ENCODE measurements around the gene DRD4. TPM values are rescaled to one million over a fixed set of nuclear protein-coding genes. Genes with fewer than 3 reads are reported as not detected.
"Not testable (repeated sequence)": the region's sequence is repeated elsewhere in the genome, so short reads cannot be mapped to it uniquely, and the experiment has no call there.

Gene DRD4
- total RNA-seq, 1 donor from 2014 or later = not detected

DNA sequence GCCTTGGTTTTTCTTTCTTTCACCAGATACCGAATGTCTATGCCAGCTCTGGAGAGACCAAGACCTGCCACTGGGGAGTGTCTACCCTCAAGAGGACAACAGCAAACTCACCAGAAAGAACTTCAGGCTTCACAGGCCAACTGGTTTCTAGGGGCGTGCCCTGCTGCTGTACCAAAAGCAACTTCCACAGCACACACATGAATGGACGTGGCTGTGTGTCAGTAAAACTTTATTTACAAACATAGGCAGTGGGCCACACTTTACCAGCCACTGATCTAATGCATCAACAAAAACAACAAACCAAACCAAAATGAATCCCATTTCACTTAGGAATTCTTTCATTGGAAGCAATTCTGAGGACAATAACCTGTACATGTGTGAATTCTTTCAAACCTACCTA, 41.2 kb downstream of the DRD4 start:
- DNase-seq (ENCODE audit: low read depth in 2 of 2) = no peak

DNA sequence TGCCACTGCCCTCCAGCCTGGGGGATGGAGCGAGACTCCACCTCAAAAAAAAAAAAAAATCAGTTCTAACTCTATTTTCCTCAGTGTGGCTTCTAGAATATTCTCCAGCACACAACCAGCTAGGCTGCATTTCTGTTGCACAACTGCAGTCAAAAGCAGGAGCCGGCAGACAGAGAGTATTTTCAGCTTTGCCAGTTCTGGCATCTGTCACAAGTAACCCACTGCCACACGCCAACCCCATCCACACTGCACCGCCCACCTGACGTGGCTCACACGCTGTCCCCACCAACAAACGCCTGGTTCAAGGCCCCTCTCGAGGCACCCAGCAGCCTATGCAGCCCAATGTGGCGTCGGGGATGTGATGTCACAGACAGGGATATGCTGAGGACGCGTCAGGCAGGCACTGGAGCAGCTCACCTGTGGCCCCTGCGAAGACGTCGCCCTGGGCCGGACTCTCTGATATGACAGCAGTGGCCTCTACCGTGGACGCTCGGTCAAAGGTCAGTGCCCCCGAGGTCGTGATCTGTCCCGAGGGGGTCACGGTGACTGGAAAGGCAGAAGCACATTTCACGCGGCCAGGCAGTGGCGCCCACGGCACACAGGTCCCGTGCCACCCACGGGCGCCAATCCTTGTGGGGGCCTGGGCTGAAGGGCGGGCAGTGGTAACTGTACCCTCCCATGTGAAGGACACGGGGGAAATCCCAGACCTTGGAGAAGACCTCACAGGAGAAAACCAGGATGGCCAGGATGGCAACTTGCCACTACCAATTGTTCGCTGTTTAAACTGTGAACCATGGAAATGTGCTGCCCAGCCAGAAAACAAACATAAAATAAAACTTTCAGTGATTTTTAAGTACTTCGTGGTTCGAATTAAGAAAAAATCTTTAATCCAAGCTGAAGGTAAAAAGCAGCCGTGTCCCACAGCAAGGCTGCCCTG, 42.5 kb downstream of the DRD4 start:
- DNase-seq (ENCODE audit: low read depth in 2 of 2) = no peak

DNA sequence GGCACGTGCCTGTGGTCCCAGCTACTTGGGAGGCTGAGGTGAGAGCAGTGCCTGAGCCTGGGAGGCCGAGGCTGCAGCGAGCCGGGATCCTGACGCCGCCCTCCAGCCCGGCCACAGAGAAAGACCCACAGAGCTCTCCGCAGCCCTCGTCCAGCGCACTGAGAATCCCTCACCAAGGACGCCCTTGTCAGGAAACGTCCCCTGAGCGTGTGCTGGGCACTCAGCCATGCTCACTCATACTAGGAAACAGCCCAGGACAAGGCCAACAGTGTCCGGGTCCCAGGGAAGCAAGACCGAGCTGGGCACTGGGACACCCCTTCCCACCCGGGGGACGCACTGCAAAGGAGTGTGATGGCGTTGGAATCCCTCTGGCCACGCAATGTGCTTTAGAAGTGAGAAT, 43.4 kb downstream of the DRD4 start:
- DNase-seq (ENCODE audit: low read depth in 2 of 2) = peak in 1 of 2 donors; percentile 32

DNA sequence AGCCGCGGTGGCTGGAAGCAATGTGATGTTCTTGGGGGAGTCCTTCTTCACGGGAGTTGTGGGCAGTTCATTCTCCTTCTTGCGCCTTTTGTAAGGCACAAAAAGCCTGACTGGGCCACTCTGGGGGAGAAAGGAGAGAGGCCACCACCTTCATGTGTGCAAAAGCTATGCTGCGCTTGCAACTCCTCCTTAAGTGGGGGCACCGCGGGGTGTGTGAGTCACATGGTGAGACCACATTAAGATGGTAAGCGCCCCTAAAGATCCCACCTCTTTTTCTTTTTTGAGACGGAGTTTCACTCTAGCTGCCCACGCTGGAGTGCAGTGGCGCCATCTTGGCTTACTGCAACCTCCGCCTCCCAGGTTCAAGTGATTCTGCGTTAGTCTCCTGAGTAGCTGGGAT, 43.9 kb downstream of the DRD4 start:
- DNase-seq (ENCODE audit: low read depth in 2 of 2) = no peak

DNA sequence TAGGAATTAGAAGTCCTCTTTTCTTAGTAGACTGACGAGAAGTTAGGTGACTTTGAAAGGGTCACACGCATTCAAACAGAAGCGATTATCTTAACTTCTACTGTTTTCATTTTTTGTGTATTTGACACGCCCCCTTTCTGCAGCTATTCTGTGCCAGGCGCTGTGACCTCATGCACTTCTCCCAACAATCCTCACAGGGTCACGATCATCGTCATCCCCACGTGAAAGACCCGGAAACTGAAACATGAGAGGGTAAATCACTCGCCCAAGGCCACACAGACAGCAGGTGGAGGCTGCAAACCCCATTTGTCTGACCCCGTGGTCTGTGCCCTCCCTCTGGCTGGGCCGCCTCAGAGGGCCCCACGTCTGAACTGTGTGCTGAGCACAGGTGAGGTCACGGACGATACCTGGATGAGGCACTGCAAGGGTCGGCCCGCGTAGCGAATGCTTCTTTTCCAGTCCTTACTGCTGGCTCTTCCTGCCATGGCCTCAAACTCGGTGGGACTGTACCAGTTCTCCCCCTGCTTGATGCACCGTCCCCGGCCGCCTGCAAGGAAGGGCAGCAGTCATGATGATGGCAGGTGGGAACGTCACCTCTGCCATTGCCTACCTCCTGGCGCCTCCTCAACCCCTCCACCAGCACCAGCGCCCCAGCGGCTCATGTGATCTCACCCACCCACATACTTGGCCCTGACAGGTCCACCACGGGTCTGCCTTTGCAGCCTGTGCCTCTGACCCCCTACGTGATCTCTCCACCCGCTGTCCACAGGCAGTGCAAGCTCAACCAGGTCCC, 49.6 kb downstream of the DRD4 start:
- no peak for DNase-seq (ENCODE audit: low read depth in 2 of 2)

DNA sequence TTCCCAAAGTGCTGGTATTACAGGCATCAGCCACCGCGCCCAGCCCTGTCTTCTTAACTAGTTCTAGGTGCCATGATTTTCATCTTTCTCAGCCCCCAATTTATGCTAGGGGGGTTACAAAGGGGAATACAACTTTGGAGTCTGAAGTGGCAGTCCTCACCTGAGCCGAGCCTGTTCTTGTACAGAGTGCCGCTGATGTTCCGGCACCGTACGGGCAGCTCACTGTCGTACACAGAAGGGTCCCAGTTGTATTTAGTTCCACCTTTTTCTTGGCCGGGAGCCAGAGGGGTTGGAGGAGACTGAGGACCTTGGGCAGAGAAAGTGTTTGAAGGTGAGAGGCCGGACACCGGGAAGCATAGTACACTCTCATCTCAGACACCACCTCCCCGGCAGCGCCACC, 50.7 kb downstream of the DRD4 start:
- no peak for DNase-seq (ENCODE audit: low read depth in 2 of 2)

DNA sequence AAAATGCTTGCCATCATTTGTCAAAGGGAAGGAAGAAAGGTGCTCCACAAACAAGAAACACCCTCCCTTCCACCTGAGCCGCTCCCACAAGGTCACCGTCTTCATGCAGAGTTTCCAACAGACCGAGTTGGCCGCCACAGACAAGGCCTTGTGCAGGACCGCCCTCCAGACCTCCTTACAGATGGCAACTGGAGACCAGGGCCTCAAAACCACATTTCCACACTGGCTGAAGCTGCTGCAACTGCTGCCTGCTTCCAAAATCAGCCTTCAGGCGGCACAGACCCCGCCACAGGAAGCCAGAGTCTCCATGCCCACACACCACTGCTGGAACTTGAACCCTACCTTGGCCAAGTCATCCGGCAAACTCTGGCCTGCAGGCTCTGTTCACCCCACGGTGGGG, 51.6 kb downstream of the DRD4 start:
- DNase-seq (ENCODE audit: low read depth in 2 of 2) = no peak

DNA sequence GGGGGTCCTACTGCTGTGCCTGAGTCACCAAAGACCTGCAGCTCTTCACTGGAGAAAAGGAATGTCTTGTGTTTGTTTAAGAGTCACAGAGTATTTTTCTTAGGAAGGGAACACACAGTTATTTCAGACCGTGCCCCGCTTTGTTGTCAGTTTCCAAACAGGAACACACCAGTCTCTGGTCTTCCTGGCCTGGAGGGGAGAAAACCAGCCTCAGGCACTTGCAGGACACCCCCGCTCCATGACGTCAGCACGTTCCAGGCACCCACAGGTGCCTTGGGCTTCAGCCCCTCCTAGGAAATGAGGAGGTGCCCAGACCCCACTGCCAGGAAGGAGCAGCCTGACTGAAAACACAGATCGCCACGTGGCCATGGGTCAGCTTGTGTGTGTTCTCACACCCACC, 52.6 kb downstream of the DRD4 start:
- peak; percentile 15 to 40 for DNase-seq (ENCODE audit: low read depth in 2 of 2)

DNA sequence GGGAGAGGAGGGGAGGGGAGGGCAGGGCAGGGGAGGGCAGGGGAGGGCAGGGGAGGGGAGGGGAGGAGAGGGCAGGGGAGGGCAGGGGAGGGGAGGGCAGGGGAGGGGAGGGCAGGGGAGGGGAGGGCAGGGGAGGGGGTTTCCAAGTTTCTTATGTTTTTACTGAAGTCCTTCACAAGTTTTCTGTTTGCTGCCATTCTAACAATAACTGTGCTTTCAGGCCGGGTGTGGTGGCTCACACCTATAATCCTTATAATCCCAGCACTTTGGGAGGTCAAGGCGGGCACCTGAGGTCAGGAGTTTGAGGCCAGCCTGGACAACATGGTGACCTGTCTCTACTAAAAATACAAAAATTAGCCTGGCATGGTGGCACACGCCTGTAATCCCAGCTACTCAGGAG, 53.2 kb downstream of the DRD4 start:
- DNase-seq (ENCODE audit: low read depth in 2 of 2) = not testable (repeated sequence)

Other genes with a start within 250 kb of the DRD4 start
- 0.22 and 0.40 TPM in 2 replicates for gene PKP3, start 243.1 kb upstream of the DRD4 start, total RNA-seq
- 32.9 and 35.7 TPM in 2 replicates for gene SIGIRR, start 222.3 kb upstream of the DRD4 start, total RNA-seq
- gene ANO9, start 195.3 kb upstream of the DRD4 start, total RNA-seq = 0.44 and 0.99 TPM in 2 replicates
- 21.8 and 31.7 TPM in 2 replicates for gene PTDSS2, start 187.0 kb upstream of the DRD4 start, total RNA-seq
- gene RNH1, start 130.0 kb upstream of the DRD4 start, total RNA-seq = 165 and 169 TPM in 2 replicates
- 45.4 and 47.3 TPM in 2 replicates for gene HRAS, start 101.7 kb upstream of the DRD4 start, total RNA-seq
- gene LRRC56, start 99.7 kb upstream of the DRD4 start, total RNA-seq = 0.22 and 0.60 TPM in 2 replicates
- 1.1 and 1.4 TPM in 2 replicates for gene LMNTD2, start 76.5 kb upstream of the DRD4 start, total RNA-seq
- gene RASSF7, start 76.3 kb upstream of the DRD4 start, total RNA-seq = 13.5 and 18.1 TPM in 2 replicates
- gene PHRF1, start 60.8 kb upstream of the DRD4 start, total RNA-seq = 11.6 and 16.9 TPM in 2 replicates
- gene IRF7, start 21.3 kb upstream of the DRD4 start, total RNA-seq = 7.6 and 10.9 TPM in 2 replicates
- not detected in 2 replicates for gene CDHR5, start 12.3 kb upstream of the DRD4 start, total RNA-seq
- gene SCT, start 10.1 kb upstream of the DRD4 start, total RNA-seq = not detected in 2 replicates
- 26.8 and 27.4 TPM in 2 replicates for gene DEAF1, start 58.0 kb downstream of the DRD4 start, total RNA-seq
- gene TMEM80, start 58.5 kb downstream of the DRD4 start, total RNA-seq = 4.8 and 8.5 TPM in 2 replicates
- 0.99 and 2.6 TPM in 2 replicates for gene EPS8L2, start 69.0 kb downstream of the DRD4 start, total RNA-seq
- 86.7 and 121 TPM in 2 replicates for gene TALDO1, start 110.2 kb downstream of the DRD4 start, total RNA-seq
- 17.0 and 21.4 TPM in 2 replicates for gene GATD1, start 140.2 kb downstream of the DRD4 start, total RNA-seq
- gene CEND1, start 152.8 kb downstream of the DRD4 start, total RNA-seq = under 0.01 TPM in 2 replicates
- gene SLC25A22, start 161.0 kb downstream of the DRD4 start, total RNA-seq = 4.1 and 6.3 TPM in 2 replicates
- gene PIDD1, start 168.0 kb downstream of the DRD4 start, total RNA-seq = 3.7 and 4.8 TPM in 2 replicates
- 232 and 383 TPM in 2 replicates for gene RPLP2, start 172.7 kb downstream of the DRD4 start, total RNA-seq
- 33.3 and 50.6 TPM in 2 replicates for gene PNPLA2, start 181.6 kb downstream of the DRD4 start, total RNA-seq
- 11.6 and 15.9 TPM in 2 replicates for gene CRACR2B, start 190.7 kb downstream of the DRD4 start, total RNA-seq
- gene CD151, start 195.7 kb downstream of the DRD4 start, total RNA-seq = 460 and 726 TPM in 2 replicates
- gene POLR2L, start 205.3 kb downstream of the DRD4 start, total RNA-seq = 246 and 284 TPM in 2 replicates
- gene TSPAN4, start 205.6 kb downstream of the DRD4 start, total RNA-seq = 79.8 and 182 TPM in 2 replicates